DMS79 (cell line): Measurements from ENCODE around the gene GALNT6.
A peak's percentile ranks its signal among the peaks of the same experiment; 100 is the strongest.

ENCODE experiments used
- DNase-seq: peaks from one replicate; lab custom pipeline; 2025; lab: John Stamatoyannopoulos, UW

Gene GALNT6, protein sequence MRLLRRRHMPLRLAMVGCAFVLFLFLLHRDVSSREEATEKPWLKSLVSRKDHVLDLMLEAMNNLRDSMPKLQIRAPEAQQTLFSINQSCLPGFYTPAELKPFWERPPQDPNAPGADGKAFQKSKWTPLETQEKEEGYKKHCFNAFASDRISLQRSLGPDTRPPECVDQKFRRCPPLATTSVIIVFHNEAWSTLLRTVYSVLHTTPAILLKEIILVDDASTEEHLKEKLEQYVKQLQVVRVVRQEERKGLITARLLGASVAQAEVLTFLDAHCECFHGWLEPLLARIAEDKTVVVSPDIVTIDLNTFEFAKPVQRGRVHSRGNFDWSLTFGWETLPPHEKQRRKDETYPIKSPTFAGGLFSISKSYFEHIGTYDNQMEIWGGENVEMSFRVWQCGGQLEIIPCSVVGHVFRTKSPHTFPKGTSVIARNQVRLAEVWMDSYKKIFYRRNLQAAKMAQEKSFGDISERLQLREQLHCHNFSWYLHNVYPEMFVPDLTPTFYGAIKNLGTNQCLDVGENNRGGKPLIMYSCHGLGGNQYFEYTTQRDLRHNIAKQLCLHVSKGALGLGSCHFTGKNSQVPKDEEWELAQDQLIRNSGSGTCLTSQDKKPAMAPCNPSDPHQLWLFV

DNA sequence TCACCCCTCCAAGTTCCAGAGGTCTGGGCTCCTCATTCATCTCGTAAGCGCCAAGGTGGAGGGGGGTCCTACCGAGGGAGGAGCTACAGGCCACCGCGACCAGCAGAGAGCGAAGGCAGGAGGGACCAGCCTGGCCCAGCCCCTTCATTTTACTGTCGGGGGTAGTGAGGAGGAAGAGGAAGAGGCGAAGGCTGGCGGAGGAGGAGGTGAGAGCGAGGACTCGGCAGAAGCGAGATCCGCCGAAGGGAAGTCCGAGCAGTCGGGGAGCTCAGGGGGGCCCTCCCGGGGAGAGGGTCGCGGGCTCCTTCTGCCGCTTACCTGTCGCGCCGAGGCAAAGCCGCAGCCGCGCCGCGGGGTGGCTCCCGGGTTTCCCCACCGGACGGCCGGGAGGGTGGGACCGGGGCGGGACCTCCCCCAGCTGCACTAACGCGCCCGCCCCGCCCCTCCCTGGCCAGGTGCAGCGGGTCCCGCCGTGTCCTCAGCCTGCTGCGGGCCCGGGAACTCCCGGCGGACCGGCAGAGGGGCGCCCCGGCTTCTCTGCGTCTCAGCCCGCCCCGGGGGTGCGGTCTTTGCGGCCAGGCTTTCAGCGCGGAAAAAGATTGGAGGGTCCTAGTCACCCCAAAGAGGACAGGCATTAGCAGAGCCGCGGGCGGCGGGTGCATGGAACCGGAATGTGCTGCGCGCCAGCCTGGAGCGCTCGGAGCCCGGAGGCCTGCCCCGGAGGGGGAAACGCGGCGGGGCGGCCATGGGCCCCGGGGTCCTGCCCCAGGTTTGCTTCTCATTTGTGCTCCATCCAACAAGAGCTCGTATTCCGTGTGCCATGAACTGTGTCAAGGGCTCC is at the start of gene GALNT6:
Gene GALNT6 (minus strand): TSS at position 124 of the 841 bp plus-strand sequence. CDS start 11,625 bp downstream, outside the sequence.
- DNase-seq, result no peak

DNA sequence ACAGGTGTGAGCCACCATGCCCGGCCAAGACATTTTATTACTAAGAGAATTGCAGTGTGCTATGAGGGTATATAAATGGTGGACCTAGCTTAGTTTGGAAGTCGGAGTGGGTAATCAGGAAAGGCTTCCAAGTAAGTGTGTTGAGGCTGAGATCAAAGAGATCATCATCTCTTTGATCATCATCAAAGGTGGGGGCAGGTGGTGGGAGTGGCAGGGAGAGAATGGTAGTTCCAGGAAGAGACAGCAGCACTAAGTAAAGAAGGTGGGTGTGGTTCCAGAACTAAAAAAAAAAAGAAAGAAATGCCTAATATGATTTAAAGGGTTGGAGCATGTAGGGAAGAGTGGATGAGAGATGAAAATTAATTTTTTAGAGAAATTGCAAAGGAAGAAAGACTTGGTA is 48.1 kb upstream of the GALNT6 start:
- DNase-seq, result no peak

DNA sequence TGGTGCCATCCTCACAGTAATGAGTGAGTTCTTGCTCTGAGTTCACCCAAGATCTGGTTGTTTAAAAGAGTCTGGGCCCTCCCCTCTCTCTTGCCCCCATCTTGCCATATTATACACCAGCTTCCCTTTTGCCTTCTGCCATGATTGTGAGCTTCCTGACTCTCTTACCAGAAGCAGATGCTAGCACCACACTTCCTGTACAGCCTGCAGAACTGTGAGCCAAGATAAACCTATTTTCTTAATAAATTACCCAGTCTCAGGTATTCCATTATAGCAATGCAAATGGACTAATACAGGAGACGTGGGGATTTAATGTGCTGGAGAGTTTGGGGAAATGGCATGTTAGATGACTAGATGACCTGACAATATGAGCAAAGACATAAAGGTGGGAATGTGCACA is 46.2 kb upstream of the GALNT6 start:
- no peak for DNase-seq

DNA sequence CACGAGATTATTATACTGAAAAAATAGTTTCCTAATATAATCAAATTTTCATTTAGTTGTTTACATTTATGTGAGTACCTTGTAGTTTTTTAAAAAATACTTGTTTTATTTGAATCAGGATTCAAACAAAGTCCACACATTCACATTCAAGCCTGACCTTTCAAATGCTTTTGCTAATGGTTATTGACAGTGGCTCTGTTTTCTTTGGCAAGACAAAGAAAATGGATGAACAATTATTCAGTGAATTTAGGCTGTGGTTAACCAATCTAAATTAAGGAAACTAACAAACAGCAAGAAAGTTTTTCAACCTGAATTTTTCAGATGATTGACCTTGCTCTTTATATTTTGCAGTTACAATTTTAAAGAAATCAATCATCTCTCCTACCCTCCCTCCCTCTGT is 43.1 kb upstream of the GALNT6 start:
- DNase-seq, result no peak

DNA sequence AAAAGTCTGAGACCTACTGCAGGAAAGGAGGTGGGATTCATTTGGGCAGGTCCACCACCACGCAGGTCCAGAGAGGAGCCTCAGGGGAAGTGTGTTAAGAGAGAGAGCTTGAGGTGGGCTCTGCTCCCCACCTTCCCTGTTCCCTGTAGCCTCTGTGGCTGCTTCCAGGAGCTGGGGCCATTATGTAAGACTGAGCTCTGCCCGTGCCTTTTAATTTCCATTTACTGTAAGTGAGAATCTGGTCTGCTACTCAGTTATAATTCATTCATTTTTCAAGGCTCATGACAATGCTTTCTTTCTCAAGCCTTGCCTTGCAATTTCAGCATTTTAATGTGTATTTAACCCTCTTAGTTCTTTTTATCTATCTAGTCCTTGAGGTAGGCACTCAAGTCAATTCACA is 41.7 kb upstream of the GALNT6 start:
- DNase-seq, result no peak

DNA sequence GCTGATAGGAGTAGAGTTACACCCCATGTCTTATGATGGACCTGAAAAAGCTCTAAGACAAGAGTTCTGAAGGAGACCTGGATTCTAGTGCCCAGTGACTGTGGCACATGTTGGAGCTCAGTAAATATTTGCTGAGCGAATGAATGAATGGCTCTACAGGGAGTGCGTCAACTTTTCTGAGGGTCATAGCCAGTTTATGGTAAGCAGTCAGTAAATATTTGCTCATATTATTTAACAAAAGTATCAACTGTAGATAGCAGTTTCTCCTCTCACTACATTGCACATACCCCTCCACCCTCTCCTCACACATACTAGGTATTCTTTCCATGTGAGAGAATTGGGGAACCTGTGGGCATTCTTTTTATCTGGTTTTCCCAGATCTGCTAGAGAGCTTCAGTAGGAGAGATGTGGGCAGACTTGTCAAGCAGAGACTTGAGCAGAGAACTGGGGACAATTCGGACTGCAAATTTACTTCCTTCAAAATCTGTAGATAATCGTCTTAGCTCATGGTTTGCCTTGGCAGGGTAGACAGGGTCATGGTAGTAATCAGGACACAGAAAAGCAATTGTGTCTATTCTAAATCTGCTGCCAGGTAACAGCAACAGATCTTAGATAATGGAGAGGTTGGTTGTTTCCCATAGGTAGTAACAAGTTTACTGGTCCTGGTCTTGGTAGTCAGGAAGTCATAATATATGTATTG is 39.1 kb upstream of the GALNT6 start:
- DNase-seq, result no peak

DNA sequence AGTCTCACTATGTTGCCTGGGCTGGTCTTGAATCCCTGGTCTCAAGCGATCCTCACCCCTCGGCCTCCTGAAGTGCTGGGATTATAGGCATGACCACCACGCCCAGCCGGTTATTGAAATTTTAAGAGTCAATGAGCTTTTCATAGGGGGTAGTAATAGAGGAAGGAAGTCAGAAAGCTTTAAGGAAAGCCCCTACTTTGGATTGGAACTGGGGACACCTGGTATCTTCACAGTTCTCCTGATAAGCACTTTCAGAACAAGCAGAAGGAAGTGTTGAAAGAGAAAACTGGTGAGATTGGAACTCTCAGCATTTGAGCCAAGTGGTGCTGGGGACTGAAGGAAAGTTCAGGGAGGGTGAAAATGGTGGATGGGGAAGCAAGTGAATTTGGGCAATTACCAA is 38.5 kb upstream of the GALNT6 start:
- no peak for DNase-seq

DNA sequence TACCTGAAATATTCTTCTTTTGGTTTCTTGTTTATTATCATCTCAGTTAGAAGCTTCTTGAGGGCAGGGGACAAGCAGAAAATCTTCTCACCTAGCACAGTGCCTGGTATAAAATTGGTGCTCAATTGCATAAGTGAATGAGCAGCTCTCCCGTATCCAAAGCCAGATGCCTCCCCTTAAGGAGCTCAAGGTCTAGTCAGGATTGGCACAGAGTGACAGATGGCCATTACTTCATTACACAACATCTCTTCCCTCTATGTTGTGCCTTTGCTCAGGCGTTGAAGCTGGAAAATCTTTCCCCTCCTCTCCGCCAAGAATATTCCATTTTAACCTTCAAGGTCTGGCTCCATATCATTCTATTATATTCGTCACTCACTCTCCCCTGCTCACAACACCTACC is 37.0 kb upstream of the GALNT6 start:
- no peak for DNase-seq

DNA sequence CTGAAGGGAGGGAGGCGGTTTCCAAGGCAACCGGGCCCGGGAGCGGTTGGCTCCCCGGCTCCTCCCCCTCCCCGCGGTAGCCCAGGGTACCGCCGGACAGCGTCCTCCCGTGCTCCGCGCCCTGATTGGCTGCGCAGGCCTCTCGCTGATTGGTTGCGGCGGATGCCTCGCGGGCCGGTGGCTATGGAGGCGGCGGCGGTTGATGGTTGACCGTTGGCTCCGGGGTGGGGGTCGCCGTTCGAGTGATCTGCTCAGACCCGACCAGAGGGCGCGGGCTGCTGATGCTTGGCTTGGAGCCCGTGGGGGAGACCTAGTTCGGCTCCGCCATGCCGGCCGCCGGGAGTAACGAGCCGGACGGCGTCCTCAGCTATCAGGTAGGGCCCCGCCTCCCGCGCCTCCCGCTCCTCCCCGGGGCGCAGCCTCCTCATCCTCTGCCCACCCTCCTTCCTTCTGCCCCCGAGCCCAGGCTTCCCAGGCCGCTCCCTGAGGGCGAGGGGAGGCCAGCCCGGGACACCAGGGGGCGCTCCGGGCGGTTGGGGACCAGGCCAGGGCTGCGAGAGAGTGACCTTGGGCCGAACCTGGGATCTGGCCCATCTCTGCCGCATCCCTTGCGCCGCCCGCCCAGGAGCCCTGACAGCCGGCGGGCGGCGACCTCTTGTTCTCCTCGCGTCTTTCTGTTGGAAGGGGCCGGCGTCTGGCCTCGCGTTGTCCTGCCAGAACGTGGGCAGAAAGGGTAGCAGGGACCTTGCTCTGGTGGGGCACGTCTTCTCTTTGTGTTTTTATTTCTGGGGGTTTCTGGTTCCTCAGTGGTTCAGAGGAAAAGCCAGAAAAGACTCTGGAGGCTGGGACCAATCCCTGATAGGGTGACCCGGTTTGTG is 33.7 kb upstream of the GALNT6 start, which contains the start of gene SLC4A8:
Gene SLC4A8 (plus strand): TSS at position 170 of the 878 bp plus-strand sequence. CDS start 157 bp downstream, at position 327.
- DNase-seq, result peak; percentile 71

DNA sequence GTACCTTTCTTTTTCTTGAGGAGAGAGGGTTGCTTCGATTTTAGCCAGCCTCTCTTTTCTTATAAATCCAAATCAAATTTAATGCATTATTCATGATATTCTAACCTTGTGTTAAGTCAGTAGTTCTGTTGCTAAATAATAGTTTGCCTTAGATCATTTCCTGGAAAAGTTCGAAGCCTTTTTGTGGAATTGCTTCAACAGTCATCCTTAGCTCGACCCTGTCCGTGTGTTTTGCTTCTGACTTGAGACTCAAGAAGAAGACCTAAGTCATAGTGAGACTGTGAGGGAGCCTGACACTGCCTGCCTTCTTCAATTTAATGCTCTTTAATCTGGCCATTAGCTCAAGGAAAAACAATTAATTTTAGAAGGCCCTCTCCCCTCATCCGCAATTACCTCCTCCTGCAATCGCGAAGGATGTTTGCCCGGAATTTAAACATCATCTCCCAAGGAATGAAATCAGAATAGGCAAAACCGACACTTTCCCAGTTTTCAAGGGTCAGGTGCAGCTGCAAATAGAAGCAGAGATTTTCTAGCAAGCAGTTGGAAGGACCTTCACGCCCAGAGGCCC is 33.0 kb upstream of the GALNT6 start:
- DNase-seq, result no peak

DNA sequence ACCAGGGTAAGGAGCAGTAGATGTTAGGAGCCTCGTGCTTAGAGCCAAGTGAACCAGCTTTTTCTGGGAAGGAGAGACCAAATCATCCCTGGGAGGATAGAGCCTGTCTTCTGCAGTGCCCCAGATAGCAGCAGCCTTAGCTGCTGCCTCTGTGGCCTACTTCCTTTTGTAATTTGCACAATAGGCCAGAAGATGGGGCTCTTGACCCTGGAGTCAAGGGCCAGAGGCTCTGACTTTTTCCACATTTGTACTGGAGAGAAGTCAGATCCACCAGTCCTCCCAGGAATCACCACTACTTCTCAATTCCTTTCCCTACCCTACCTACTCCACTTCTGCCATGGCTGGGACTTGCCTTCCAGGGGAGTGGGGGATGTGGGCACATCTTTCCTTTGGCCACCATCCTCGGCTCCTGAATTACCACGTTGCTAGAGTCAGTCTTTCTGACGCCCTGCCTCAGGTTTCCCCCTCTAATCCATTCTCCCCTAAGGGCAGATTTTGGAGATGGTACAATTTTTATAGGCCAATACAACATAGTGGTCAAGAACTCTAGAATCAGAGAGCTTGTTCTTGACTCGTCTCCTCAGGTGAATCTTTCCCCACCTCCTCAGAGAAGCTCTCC is 30.2 kb upstream of the GALNT6 start:
- no peak for DNase-seq

DNA sequence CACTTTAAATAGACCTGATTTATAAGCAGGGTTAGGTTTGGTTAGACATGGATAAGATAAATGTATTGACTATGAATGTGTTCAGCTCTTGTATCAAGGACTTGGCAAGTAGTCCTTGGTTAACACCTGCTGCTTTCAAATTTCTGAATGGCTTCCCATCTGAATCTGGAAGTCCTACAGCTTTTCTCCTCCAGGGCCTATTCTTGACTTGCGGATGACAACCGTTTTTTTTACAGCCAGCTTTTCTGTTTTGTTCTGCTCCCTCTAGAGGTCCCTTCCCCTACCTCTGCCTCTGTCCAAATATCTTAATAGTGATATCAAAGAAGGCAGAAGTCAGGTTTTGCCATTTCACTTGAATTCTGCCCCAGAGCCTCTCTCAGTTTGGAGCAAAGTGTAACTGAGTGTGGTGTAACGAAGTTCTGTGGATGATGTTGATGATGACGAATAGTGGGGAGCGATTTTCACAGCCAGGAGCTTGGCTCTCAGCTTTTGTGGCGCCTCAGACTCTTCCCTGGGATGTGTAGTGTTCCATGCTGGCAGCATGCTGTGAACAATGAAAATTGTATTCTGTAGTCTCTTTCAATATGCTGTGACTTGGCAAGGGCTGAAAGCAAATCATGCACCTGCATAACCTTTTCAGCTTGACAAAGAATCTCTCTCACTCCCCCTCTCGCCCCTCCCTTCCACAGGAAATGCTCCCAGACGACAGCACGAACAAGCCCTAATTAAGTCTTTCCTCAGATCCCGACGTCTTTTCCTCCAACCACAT is 28.4 kb upstream of the GALNT6 start:
- peak; percentile 12 for DNase-seq

DNA sequence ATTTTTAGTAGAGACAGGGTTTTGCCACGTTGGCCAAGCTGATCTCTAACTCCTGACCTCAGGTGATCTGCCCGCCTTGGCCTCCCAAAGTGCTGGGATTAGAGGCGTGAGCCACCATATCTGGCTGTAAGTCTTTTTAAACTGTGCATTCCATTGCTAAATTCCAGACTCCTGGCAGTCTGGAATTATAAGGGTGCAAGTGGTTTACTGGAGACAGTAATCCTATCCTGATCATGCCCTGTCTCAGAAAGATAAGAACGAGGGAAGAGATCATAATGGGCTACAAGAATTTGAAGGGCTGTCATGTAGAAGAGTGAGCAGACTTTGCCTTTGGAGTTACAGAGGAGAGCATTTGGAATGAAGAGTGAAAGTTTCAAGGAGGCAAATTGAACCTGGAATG is 26.6 kb upstream of the GALNT6 start:
- DNase-seq, result no peak

DNA sequence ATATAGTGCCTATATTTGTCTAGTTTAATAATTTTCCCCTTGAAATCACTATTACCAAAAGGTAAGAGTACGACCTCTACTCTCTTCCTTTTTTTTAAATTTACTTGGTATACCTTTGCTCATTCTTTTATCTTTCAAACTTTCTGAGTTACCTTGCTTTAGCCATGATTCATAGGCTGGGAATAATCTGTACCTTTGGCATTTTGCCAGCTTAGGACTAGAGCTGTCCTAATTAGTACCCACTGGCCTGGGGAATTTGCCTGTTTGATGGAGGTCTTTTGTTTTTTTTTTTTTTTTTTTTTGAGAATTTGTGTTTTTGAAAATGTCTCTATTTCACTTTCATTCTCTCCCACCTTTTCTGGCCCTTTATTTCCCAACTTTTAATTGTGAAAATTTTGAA is 24.7 kb upstream of the GALNT6 start:
- no peak for DNase-seq

DNA sequence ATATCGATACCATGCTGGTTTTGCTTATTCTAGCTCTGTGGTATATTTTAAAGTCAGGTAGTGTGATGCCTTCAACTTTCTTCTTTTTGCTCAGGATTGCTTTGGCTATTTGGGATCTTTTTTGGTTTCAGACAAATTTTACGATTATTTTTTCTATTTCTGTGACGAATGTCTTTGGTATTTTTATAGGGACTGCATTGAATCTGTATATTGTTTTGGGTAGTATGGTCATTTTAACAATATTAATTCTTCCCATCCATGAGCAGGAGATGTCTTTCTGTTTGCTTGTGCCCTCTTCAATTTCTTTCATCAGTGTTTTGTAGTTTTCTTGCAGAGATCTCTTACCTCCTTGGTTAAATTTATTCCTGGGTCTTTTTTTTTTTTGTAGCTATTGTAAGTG is 22.6 kb upstream of the GALNT6 start:
- no peak for DNase-seq

DNA sequence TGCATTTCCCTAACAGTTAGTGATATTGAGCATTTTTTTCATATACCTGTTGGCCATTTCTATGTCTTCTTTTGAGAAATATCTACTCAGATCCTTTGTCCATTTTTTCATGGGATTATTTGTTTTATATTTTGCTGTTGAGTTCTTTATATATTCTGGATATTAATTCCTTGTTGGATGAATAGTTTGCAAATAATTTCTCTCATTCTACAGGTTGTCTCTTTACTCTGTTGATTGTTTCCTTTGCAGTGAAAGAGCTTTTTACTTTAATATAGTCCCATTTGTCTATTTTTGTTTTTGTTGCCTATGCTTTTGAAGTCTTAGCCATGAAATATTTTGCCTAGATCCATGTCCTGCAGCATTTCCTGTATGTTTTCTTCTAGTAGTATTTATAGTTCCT is 21.9 kb upstream of the GALNT6 start:
- DNase-seq, result no peak

DNA sequence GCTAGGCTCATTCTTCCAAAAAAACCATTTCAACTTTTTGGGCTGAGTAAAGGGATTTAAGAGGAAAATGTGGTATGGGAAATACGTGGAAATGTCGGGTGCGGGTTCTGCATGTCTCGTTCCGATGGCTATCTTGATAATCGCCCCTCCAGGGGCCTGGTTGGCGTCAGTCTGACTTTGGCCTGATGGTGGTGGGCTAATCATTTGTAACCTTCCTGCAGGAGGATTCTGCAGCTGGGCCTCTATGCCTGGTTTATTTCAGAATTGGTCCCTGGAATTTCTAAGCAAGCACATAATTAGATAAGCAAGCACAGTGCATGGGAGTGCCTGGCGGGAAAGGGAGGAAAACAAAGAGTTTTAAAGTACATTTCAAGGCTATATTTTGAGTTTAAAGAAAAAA is 18.6 kb upstream of the GALNT6 start:
- no peak for DNase-seq

DNA sequence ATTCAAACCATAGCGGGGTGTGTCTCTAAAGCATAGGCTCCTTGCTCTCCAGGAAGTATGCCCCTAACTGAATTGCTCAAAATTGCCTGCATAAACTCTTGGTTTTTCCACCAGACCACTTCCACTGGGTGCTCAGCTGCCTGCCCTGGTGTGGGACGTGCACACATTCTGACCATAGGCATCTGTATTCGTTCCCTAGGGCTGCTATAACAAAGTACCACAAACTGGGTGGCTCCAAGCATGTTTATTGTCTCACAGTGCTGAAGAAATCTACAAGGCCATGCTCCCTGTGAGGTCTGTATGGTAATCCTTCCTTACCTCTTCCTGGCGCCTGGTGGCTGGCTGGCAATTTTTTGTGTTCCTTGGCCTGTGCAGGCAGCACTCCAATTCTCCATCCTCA is 16.4 kb upstream of the GALNT6 start:
- DNase-seq, result no peak

DNA sequence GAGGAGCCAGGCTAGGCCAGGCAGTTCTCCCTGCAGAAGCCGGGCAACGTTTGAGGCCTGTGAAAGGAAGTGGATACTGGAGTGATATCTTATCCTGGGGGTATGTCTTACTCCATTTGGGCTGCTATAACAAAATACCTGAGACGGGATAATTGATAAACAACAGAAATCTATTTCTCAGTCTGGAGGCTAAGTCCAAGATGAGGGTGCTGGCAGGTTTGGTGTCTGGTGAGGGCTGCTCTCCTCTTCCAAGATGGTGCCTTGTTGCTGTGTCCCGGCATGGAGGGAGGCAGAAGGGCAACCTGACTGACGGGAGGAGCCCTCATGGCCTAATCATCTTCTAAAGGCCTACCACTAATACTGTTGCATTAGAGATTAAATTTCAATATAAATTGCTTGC is 15.7 kb upstream of the GALNT6 start:
- DNase-seq, result no peak

DNA sequence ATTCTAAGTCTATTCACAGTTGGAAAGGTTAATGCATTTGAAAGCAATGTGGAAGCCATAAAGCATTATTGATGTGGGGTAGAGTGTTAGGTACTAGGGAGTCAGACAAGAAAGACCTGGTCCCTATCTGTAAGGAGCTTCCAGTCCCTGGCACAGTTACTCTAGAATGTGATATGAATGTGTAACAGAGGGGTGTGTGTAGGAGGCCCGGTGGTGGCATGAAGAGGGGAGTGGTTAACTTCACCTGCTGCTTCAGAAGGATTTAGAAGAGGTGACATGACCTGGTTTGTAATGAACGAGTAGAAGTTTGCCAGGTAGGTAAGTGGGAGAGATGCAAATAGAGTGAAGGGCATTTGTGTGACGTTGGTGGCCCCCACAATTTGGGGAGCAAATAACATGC is 15.1 kb upstream of the GALNT6 start:
- no peak for DNase-seq
